PC-9 (cell line): ENCODE measurements around the gene EXD3. TPM values are rescaled to one million over a fixed set of nuclear protein-coding genes. Genes with fewer than 3 reads are reported as not detected.
A peak's percentile ranks its signal among the peaks of the same experiment; 100 is the strongest.

Source experiments
- BruUV-seq: library from RNA; stranded (reverse); fragments of 400-500 nt; replicated peaks from 2 replicates; lab custom pipeline; 2021; lab: Mats Ljungman, UMichigan
- CTCF ChIA-PET: fragments of 300-600 bp; sonication (Branson Sonifier 250); formaldehyde crosslinking; loops from one replicate; lab custom pipeline; 2022; ENCODE audit warnings: antibody characterized with exemption; lab: Charles Lee
- POLR2A ChIA-PET: fragments of 300-600 bp; sonication (Branson Sonifier 250); formaldehyde crosslinking; loops from one replicate; lab custom pipeline; 2022; ENCODE audit warnings: antibody characterized with exemption; ENCODE audit not compliant: unreplicated experiment; lab: Charles Lee
- DNase-seq, 2 experiments: peaks; one replicate each; pipeline versions ENCODE4 v3.0.0 to v3.0.0-alpha.2; 2015 to 2022; ENCODE audit warnings: mixed read lengths in 1 of 2
- H2AFZ ChIP-seq: fragments of 200-600 bp; sonication (generic); 2 replicates; pipeline ENCODE4 v1.8.1; 2017; ENCODE audit warnings: antibody characterized with exemption
- H3F3A ChIP-seq: fragments of 200-600 bp; sonication (generic); 2 replicates; pipeline ENCODE4 v1.8.1; 2017; ENCODE audit warnings: antibody characterized with exemption, mild to moderate bottlenecking, low read depth; ENCODE audit not compliant: insufficient read depth
- H3K27ac ChIP-seq: fragments of 200-600 bp; sonication (generic); 2 replicates; pipeline ENCODE4 v1.6.1; 2016; ENCODE audit warnings: mixed run types
- H3K27me3 ChIP-seq: fragments of 200-600 bp; sonication (generic); 2 replicates; pipeline ENCODE4 v1.6.1; 2016; ENCODE audit warnings: low read depth, mixed run types; ENCODE audit not compliant: insufficient read depth
- H3K36me3 ChIP-seq: fragments of 200-600 bp; sonication (generic); 2 replicates; pipeline ENCODE4 v1.6.1; 2016; ENCODE audit warnings: low read depth, mixed run types
- H3K4me1 ChIP-seq: fragments of 200-600 bp; sonication (generic); replicated peaks from 2 replicates; pipeline ENCODE4 v1.6.1; 2016; ENCODE audit warnings: mixed run types; ENCODE audit not compliant: insufficient read depth
- H3K4me2 ChIP-seq: fragments of 200-600 bp; sonication (generic); 2 replicates; pipeline ENCODE4 v1.6.1; 2017; ENCODE audit warnings: mixed run types
- H3K4me3 ChIP-seq: fragments of 200-600 bp; sonication (generic); 2 replicates; pipeline ENCODE4 v1.6.1; 2016; ENCODE audit warnings: mixed run types
- H3K79me2 ChIP-seq: fragments of 200-600 bp; sonication (generic); 2 replicates; pipeline ENCODE4 v1.6.1; 2017; ENCODE audit warnings: low read depth, mixed run types
- H3K9me2 ChIP-seq: fragments of 200-600 bp; sonication (generic); 2 replicates; pipeline ENCODE4 v1.8.1; 2017; ENCODE audit warnings: mild to moderate bottlenecking; ENCODE audit not compliant: insufficient read depth
- H3K9me3 ChIP-seq: fragments of 200-600 bp; sonication (generic); 2 replicates; pipeline ENCODE4 v1.8.1; 2016; ENCODE audit warnings: low read depth; ENCODE audit not compliant: insufficient read depth
- H4K20me1 ChIP-seq: fragments of 200-600 bp; sonication (generic); 2 replicates; pipeline ENCODE4 v1.8.1; 2017; ENCODE audit not compliant: insufficient read depth
- CTCF ChIP-seq: fragments of 200-600 bp; sonication (generic); conservative IDR thresholded peaks from 2 replicates; pipeline ENCODE4 v1.6.1; 2017; ENCODE audit warnings: mixed run types, antibody characterized with exemption, mild to moderate bottlenecking, moderate library complexity
- EZH2 ChIP-seq: fragments of 200-600 bp; sonication (generic); IDR thresholded peaks from 2 replicates; pipeline ENCODE4 v1.8.0; 2017; ENCODE audit warnings: antibody characterized with exemption, low read depth
- intact Hi-C: fragments of 100-400 bp; cut with micrococcal nuclease; formaldehyde crosslinking; loops from one replicate; pipeline ENCODE4 v1.10.0; 2022; ENCODE audit not compliant: unreplicated experiment
- total RNA-seq: library from RNA; stranded (reverse); gene quantifications from 2 replicates; pipeline ENCODE4 v1.2.3, GENCODE V29; 2021

EXD3 gene
- total RNA-seq, 1 experiment from 2014 or later, result 23.7 TPM

GRCh38 chr9:137267933-137268355 lies 155.0 kb downstream of the EXD3 start:
- POLR2A ChIA-PET, result no interaction called here
- BruUV-seq, result no TSS peak
- Histone ChIP-seq H3K4me3 (no peak overlapping the region), H3K27me3 (no peaks in the 10 kb centered on the region), H3K27ac (0 out of 2 replicates have a peak overlapping the region, but pooled peaks have one; percentile 16), H3K9me2 (no peaks in the 10 kb centered on the region), H3K9me3 (no peaks in the 10 kb centered on the region), H3K36me3 (no peaks in the 10 kb centered on the region), H4K20me1 (peaks cover 7% of the 10 kb centered on the region; the same call in 1 of the 2 replicates), H3K4me2 (no peak overlapping the region), H2AFZ (no peak overlapping the region), H3K79me2 (no peaks in the 10 kb centered on the region), H3K4me1 (no peaks in the 10 kb centered on the region), H3F3A (no peaks in the 10 kb centered on the region)
- DNase-seq, result no peak
- TF ChIP-seq CTCF, result no peak
- no peak for TF ChIP-seq EZH2
- CTCF ChIA-PET, result no interaction called here
- intact Hi-C loops, result no loop called here

GRCh38 chr9:137266585-137267453 lies 156.1 kb downstream of the EXD3 start:
- Histone ChIP-seq H3K79me2 (no peaks in the 10 kb centered on the region), H3K4me1 (no peaks in the 10 kb centered on the region), H2AFZ (no peak overlapping the region), H3K27ac (no peak overlapping the region), H3K4me3 (no peak overlapping the region), H3F3A (no peaks in the 10 kb centered on the region), H3K9me3 (no peaks in the 10 kb centered on the region), H3K4me2 (no peak overlapping the region), H3K9me2 (no peaks in the 10 kb centered on the region), H3K36me3 (no peaks in the 10 kb centered on the region), H4K20me1 (peaks cover 6% of the 10 kb centered on the region; the same call in 1 of the 2 replicates), H3K27me3 (no peaks in the 10 kb centered on the region)
- POLR2A ChIA-PET, result interaction anchor here (0.6 kb wide), 1 partner anchor 943 kb away, joined by 3 read pairs; no protein-coding TSS in a partner anchor
- TF ChIP-seq CTCF, result no peak
- no peak for TF ChIP-seq EZH2
- intact Hi-C loops, result no loop called here
- CTCF ChIA-PET, result no interaction called here
- BruUV-seq, result no TSS peak
- no peak for DNase-seq

- ChIA-PET CTCF (no interaction called here), POLR2A (no interaction called here)
- H3K4me2 ChIP-seq, result no peak overlapping the region
- H3K36me3 ChIP-seq, result no peaks in the 10 kb centered on the region
- no peaks in the 10 kb centered on the region for H3K4me1 ChIP-seq
- H3K9me2 ChIP-seq, result no peaks in the 10 kb centered on the region
- no peak overlapping the region for H3K4me3 ChIP-seq
- DNase-seq, result no peak
- no peak overlapping the region for H2AFZ ChIP-seq
- no peaks in the 10 kb centered on the region for H3K79me2 ChIP-seq
- no peaks in the 10 kb centered on the region for H3K27me3 ChIP-seq
- no peak for TF ChIP-seq CTCF
- no peak for TF ChIP-seq EZH2
- intact Hi-C loops, result no loop called here
- no peaks in the 10 kb centered on the region for H3K9me3 ChIP-seq
- peaks cover 3% of the 10 kb centered on the region; the same call in 1 of the 2 replicates for H3F3A ChIP-seq
- H3K27ac ChIP-seq, result no peak overlapping the region
- BruUV-seq, result no TSS peak
- H4K20me1 ChIP-seq, result peaks cover 6% of the 10 kb centered on the region; the same call in 1 of the 2 replicates
Measured at GRCh38 chr9:137266162-137266527, 156.8 kb downstream of the EXD3 start.
